ENCODE measurements around the gene GATA5.

Gene GATA5

GRCh38 chr20:62482146-62482809 is 6.5 kb upstream of the GATA5 start:
- H3K4ac ChIP-seq (ENCODE audit: low read depth, low read length), result no peak overlapping the region
- DNase-seq, result no peak
- no CpG with 5 or more reads among the region's 25 CpGs for WGBS (ENCODE audit: extremely low coverage, insufficient coverage, low lambda C conversion rate)
- no peak overlapping the region for H2BK15ac ChIP-seq (replicated peaks; ENCODE audit: low read depth)
- no peak overlapping the region for H2AK5ac ChIP-seq (ENCODE audit: low read length)
- peak overlapping the region; percentile 4 for H3K4me2 ChIP-seq (ENCODE audit: low read length)
- H3K27me3 ChIP-seq (ENCODE audit: insufficient read depth, low read length, poor library complexity), result peaks cover 24% of the 10 kb centered on the region
- H3K79me2 ChIP-seq (ENCODE audit: control insufficient read depth, insufficient read depth, low read length), result no peaks in the 10 kb centered on the region
- H2BK5ac ChIP-seq (ENCODE audit: low read length), result no peak overlapping the region
- no peak overlapping the region for H3K23ac ChIP-seq (ENCODE audit: low read length)
- no peak overlapping the region for H3K4me3 ChIP-seq (ENCODE audit: low read length)
- H3K36me3 ChIP-seq (ENCODE audit: control insufficient read depth, insufficient read depth, low read length), result no peaks in the 10 kb centered on the region
- H3K4me1 ChIP-seq (ENCODE audit: control insufficient read depth, low read depth, low read length), result peaks cover 17% of the 10 kb centered on the region
- H3K9ac ChIP-seq (ENCODE audit: low read length), result no peak overlapping the region
- H3K56ac ChIP-seq (ENCODE audit: low read length), result peak overlapping the region; percentile 12
- no peak overlapping the region for H3K18ac ChIP-seq (ENCODE audit: low read length)
- H3K79me1 ChIP-seq (ENCODE audit: low read length), result no peaks in the 10 kb centered on the region
- no peak overlapping the region for H3K27ac ChIP-seq (ENCODE audit: low read depth, low read length)
- no peak overlapping the region for H4K5ac ChIP-seq (ENCODE audit: low read length)
- no peak overlapping the region for H2BK120ac ChIP-seq (ENCODE audit: low read depth, low read length)
- no peak overlapping the region for H4K8ac ChIP-seq (ENCODE audit: low read depth, low read length)

GRCh38 chr20:62481425-62482145 is 5.8 kb upstream of the GATA5 start:
- no CpG with 5 or more reads among the region's 29 CpGs for WGBS (ENCODE audit: extremely low coverage, insufficient coverage, low lambda C conversion rate)
- no peak overlapping the region for H3K9ac ChIP-seq (ENCODE audit: low read length)
- H2BK120ac ChIP-seq (ENCODE audit: low read depth, low read length), result no peak overlapping the region
- H3K27me3 ChIP-seq (ENCODE audit: insufficient read depth, low read length, poor library complexity), result peaks cover 25% of the 10 kb centered on the region
- no peaks in the 10 kb centered on the region for H3K36me3 ChIP-seq (ENCODE audit: control insufficient read depth, insufficient read depth, low read length)
- H2BK15ac ChIP-seq (replicated peaks; ENCODE audit: low read depth), result no peak overlapping the region
- no peak overlapping the region for H4K8ac ChIP-seq (ENCODE audit: low read depth, low read length)
- H4K5ac ChIP-seq (ENCODE audit: low read length), result no peak overlapping the region
- H3K23ac ChIP-seq (ENCODE audit: low read length), result no peak overlapping the region
- H3K79me2 ChIP-seq (ENCODE audit: control insufficient read depth, insufficient read depth, low read length), result no peaks in the 10 kb centered on the region
- H3K4me1 ChIP-seq (ENCODE audit: control insufficient read depth, low read depth, low read length), result peaks cover 15% of the 10 kb centered on the region
- H3K4me3 ChIP-seq (ENCODE audit: low read length), result no peak overlapping the region
- no peak overlapping the region for H2AK5ac ChIP-seq (ENCODE audit: low read length)
- no peak overlapping the region for H3K4me2 ChIP-seq (ENCODE audit: low read length)
- H3K56ac ChIP-seq (ENCODE audit: low read length), result peak overlapping the region; percentile 30
- no peak overlapping the region for H3K27ac ChIP-seq (ENCODE audit: low read depth, low read length)
- no peak overlapping the region for H3K18ac ChIP-seq (ENCODE audit: low read length)
- DNase-seq, result no peak
- H2BK5ac ChIP-seq (ENCODE audit: low read length), result no peak overlapping the region
- H3K4ac ChIP-seq (ENCODE audit: low read depth, low read length), result no peak overlapping the region
- no peaks in the 10 kb centered on the region for H3K79me1 ChIP-seq (ENCODE audit: low read length)

- Histone ChIP-seq H3K4me3 (ENCODE audit: low read length) (no peak overlapping the region), H3K27ac (ENCODE audit: low read depth, low read length) (no peak overlapping the region)
Observed at GRCh38 chr20:62480318-62480717, 4.5 kb upstream of the GATA5 start.

GRCh38 chr20:62479656-62480055 is 3.9 kb upstream of the GATA5 start:
- H3K79me2 ChIP-seq (ENCODE audit: control insufficient read depth, insufficient read depth, low read length), result no peaks in the 10 kb centered on the region
- no peaks in the 10 kb centered on the region for H3K79me1 ChIP-seq (ENCODE audit: low read length)
- H2BK5ac ChIP-seq (ENCODE audit: low read length), result no peak overlapping the region
- no peaks in the 10 kb centered on the region for H3K36me3 ChIP-seq (ENCODE audit: control insufficient read depth, insufficient read depth, low read length)
- no peak overlapping the region for H3K56ac ChIP-seq (ENCODE audit: low read length)
- no peak overlapping the region for H2BK15ac ChIP-seq (replicated peaks; ENCODE audit: low read depth)
- WGBS (ENCODE audit: extremely low coverage, insufficient coverage, low lambda C conversion rate), result no CpG with 5 or more reads among the region's 5 CpGs
- H3K9ac ChIP-seq (ENCODE audit: low read length), result no peak overlapping the region
- H3K18ac ChIP-seq (ENCODE audit: low read length), result no peak overlapping the region
- no peak overlapping the region for H3K4ac ChIP-seq (ENCODE audit: low read depth, low read length)
- H3K4me3 ChIP-seq (ENCODE audit: low read length), result no peak overlapping the region
- H4K5ac ChIP-seq (ENCODE audit: low read length), result no peak overlapping the region
- H3K27me3 ChIP-seq (ENCODE audit: insufficient read depth, low read length, poor library complexity), result peaks cover 35% of the 10 kb centered on the region
- no peak overlapping the region for H3K4me2 ChIP-seq (ENCODE audit: low read length)
- no peak overlapping the region for H2BK120ac ChIP-seq (ENCODE audit: low read depth, low read length)
- H3K4me1 ChIP-seq (ENCODE audit: control insufficient read depth, low read depth, low read length), result peaks cover 9% of the 10 kb centered on the region
- DNase-seq, result no peak
- H3K27ac ChIP-seq (ENCODE audit: low read depth, low read length), result no peak overlapping the region
- no peak overlapping the region for H3K23ac ChIP-seq (ENCODE audit: low read length)
- no peak overlapping the region for H2AK5ac ChIP-seq (ENCODE audit: low read length)
- no peak overlapping the region for H4K8ac ChIP-seq (ENCODE audit: low read depth, low read length)

More at GRCh38 chr20:62480318-62480717, 4.5 kb upstream of the GATA5 start:
- no peak overlapping the region for H3K18ac ChIP-seq (ENCODE audit: low read length)
- H3K9ac ChIP-seq (ENCODE audit: low read length), result no peak overlapping the region
- H3K4ac ChIP-seq (ENCODE audit: low read depth, low read length), result no peak overlapping the region
- no CpG with 5 or more reads among the region's 9 CpGs for WGBS (ENCODE audit: extremely low coverage, insufficient coverage, low lambda C conversion rate)
- H2BK120ac ChIP-seq (ENCODE audit: low read depth, low read length), result no peak overlapping the region
- no peak overlapping the region for H3K23ac ChIP-seq (ENCODE audit: low read length)
- H3K4me2 ChIP-seq (ENCODE audit: low read length), result no peak overlapping the region
- H4K5ac ChIP-seq (ENCODE audit: low read length), result no peak overlapping the region
- peaks cover 12% of the 10 kb centered on the region for H3K4me1 ChIP-seq (ENCODE audit: control insufficient read depth, low read depth, low read length)
- H4K8ac ChIP-seq (ENCODE audit: low read depth, low read length), result no peak overlapping the region
- H3K27me3 ChIP-seq (ENCODE audit: insufficient read depth, low read length, poor library complexity), result peaks cover 29% of the 10 kb centered on the region
- no peaks in the 10 kb centered on the region for H3K36me3 ChIP-seq (ENCODE audit: control insufficient read depth, insufficient read depth, low read length)
- H2BK5ac ChIP-seq (ENCODE audit: low read length), result no peak overlapping the region
- no peak overlapping the region for H2AK5ac ChIP-seq (ENCODE audit: low read length)
- H3K56ac ChIP-seq (ENCODE audit: low read length), result no peak overlapping the region
- H3K79me2 ChIP-seq (ENCODE audit: control insufficient read depth, insufficient read depth, low read length), result no peaks in the 10 kb centered on the region
- no peaks in the 10 kb centered on the region for H3K79me1 ChIP-seq (ENCODE audit: low read length)
- DNase-seq, result no peak
- no peak overlapping the region for H2BK15ac ChIP-seq (replicated peaks; ENCODE audit: low read depth)

GRCh38 chr20:62479156-62479555 is 3.4 kb upstream of the GATA5 start:
- no peak overlapping the region for H2BK5ac ChIP-seq (ENCODE audit: low read length)
- no peak overlapping the region for H3K56ac ChIP-seq (ENCODE audit: low read length)
- H3K18ac ChIP-seq (ENCODE audit: low read length), result no peak overlapping the region
- peaks cover 9% of the 10 kb centered on the region for H3K4me1 ChIP-seq (ENCODE audit: control insufficient read depth, low read depth, low read length)
- no peak overlapping the region for H2AK5ac ChIP-seq (ENCODE audit: low read length)
- no peak overlapping the region for H3K23ac ChIP-seq (ENCODE audit: low read length)
- no peak overlapping the region for H3K27ac ChIP-seq (ENCODE audit: low read depth, low read length)
- H4K8ac ChIP-seq (ENCODE audit: low read depth, low read length), result no peak overlapping the region
- no peaks in the 10 kb centered on the region for H3K79me1 ChIP-seq (ENCODE audit: low read length)
- H2BK120ac ChIP-seq (ENCODE audit: low read depth, low read length), result no peak overlapping the region
- no peaks in the 10 kb centered on the region for H3K79me2 ChIP-seq (ENCODE audit: control insufficient read depth, insufficient read depth, low read length)
- no peak for DNase-seq
- H3K4me3 ChIP-seq (ENCODE audit: low read length), result no peak overlapping the region
- no peaks in the 10 kb centered on the region for H3K36me3 ChIP-seq (ENCODE audit: control insufficient read depth, insufficient read depth, low read length)
- H3K4ac ChIP-seq (ENCODE audit: low read depth, low read length), result no peak overlapping the region
- no CpG with 5 or more reads among the region's 12 CpGs for WGBS (ENCODE audit: extremely low coverage, insufficient coverage, low lambda C conversion rate)
- H3K9ac ChIP-seq (ENCODE audit: low read length), result no peak overlapping the region
- H4K5ac ChIP-seq (ENCODE audit: low read length), result no peak overlapping the region
- H2BK15ac ChIP-seq (replicated peaks; ENCODE audit: low read depth), result no peak overlapping the region
- peaks cover 35% of the 10 kb centered on the region for H3K27me3 ChIP-seq (ENCODE audit: insufficient read depth, low read length, poor library complexity)
- no peak overlapping the region for H3K4me2 ChIP-seq (ENCODE audit: low read length)

Measured in mesendoderm (in vitro differentiated cells).